Measurements from ENCODE around the gene STK32B.

- TF ChIP-seq CTCF (IDR thresholded peaks at IDR 0.05) (no peak), POLR2AphosphoS5 (IDR thresholded peaks at IDR 0.05) (no peak), POLR2A (IDR thresholded peaks at IDR 0.05) (no peak)
Observed at GRCh38 chr4:5212255-5213013, 161.2 kb downstream of the STK32B start.

All from upper lobe of left lung (tissue), 4 donors.